IPS DF 6.9 (cell line): ENCODE data around the gene CRIP3.

Experiments
- DNase-seq: peaks from one replicate; pipeline ENCODE4 v3.0.0-alpha.2; 2013; ENCODE audit warnings: low read depth, low spot score
- H3K27ac ChIP-seq: one replicate; pipeline ENCODE4 v1.5.1; 2013; ENCODE audit warnings: low read length, control low read depth
- H3K27me3 ChIP-seq: 2 replicates; pipeline ENCODE4 v1.6.1; 2013; ENCODE audit warnings: mild to moderate bottlenecking, low read length; ENCODE audit not compliant: control insufficient read depth, insufficient read depth
- H3K36me3 ChIP-seq: 2 replicates; pipeline ENCODE4 v1.6.1; 2013; ENCODE audit warnings: low read length; ENCODE audit not compliant: control insufficient read depth, insufficient read depth
- H3K4me1 ChIP-seq: 2 replicates; pipeline ENCODE4 v1.6.1; 2013; ENCODE audit warnings: low read length; ENCODE audit not compliant: control insufficient read depth, insufficient read depth
- H3K4me3 ChIP-seq: 2 replicates; pipeline ENCODE4 v1.5.1; 2013; ENCODE audit warnings: mild to moderate bottlenecking, low read length
- H3K9me3 ChIP-seq: 2 replicates; pipeline ENCODE4 v1.6.1; 2013; ENCODE audit warnings: low read length, inconsistent platforms; ENCODE audit not compliant: control insufficient read depth, insufficient read depth
- WGBS: extraction: QIAGEN DNeasy Blood & Tissue Kit; methylation state at CpG from one replicate; pipeline ENCODE4 v1.1.7; 2013; ENCODE audit warnings: mixed read lengths, missing lambda C conversion rate; ENCODE audit not compliant: insufficient read length, insufficient coverage; 5-methylcytosine and 5-hydroxymethylcytosine counted together

CRIP3 gene

GRCh38 chr6:43263314-43264178 lies 45.1 kb downstream of the CRIP3 start:
- H3K27me3 ChIP-seq, result peaks cover 7% of the 10 kb centered on the region; the same call in 1 of the 2 replicates
- no peaks in the 10 kb centered on the region for H3K36me3 ChIP-seq
- no peak overlapping the region for H3K4me3 ChIP-seq
- H3K27ac ChIP-seq, result no peak overlapping the region
- no peaks in the 10 kb centered on the region for H3K9me3 ChIP-seq
- DNase-seq, result peak; percentile 71
- no CpG with 5 or more reads among the region's 12 CpGs for WGBS
- H3K4me1 ChIP-seq, result peaks cover 6% of the 10 kb centered on the region; the same call in 1 of the 2 replicates

- no peaks in the 10 kb centered on the region for H3K9me3 ChIP-seq
- no peak overlapping the region for H3K4me3 ChIP-seq
- no peak for DNase-seq
- no peaks in the 10 kb centered on the region for H3K36me3 ChIP-seq
- H3K27ac ChIP-seq, result no peak overlapping the region
- H3K4me1 ChIP-seq, result peaks cover 2% of the 10 kb centered on the region; the same call in 1 of the 2 replicates
- peaks cover 2% of the 10 kb centered on the region; the same call in 1 of the 2 replicates for H3K27me3 ChIP-seq
- WGBS, result no CpG with 5 or more reads among the region's 39 CpGs
These were observed 45.8 kb downstream of the CRIP3 start for GRCh38 chr6:43262780-43263313.

- no peaks in the 10 kb centered on the region for H3K36me3 ChIP-seq
- H3K27ac ChIP-seq, result no peak overlapping the region
- H3K4me1 ChIP-seq, result no peaks in the 10 kb centered on the region
- WGBS, result no CpG with 5 or more reads among the region's 14 CpGs
- DNase-seq, result no peak
- no peak overlapping the region for H3K4me3 ChIP-seq
- no peaks in the 10 kb centered on the region for H3K9me3 ChIP-seq
- no peaks in the 10 kb centered on the region for H3K27me3 ChIP-seq
These were observed 46.4 kb downstream of the CRIP3 start for GRCh38 chr6:43262000-43262779.

- DNase-seq, result no peak
These were observed 47.4 kb downstream of the CRIP3 start for GRCh38 chr6:43261198-43261597.

GRCh38 chr6:43260791-43261190 lies 47.8 kb downstream of the CRIP3 start:
- no peak for DNase-seq
- Histone ChIP-seq H3K36me3 (no peaks in the 10 kb centered on the region), H3K27ac (no peak overlapping the region), H3K27me3 (no peaks in the 10 kb centered on the region), H3K4me3 (no peak overlapping the region), H3K4me1 (no peaks in the 10 kb centered on the region), H3K9me3 (no peaks in the 10 kb centered on the region)
- WGBS, result no CpG with 5 or more reads among the region's 4 CpGs

More at GRCh38 chr6:43261198-43261597, 47.4 kb downstream of the CRIP3 start:
- no peaks in the 10 kb centered on the region for H3K9me3 ChIP-seq
- H3K27ac ChIP-seq, result no peak overlapping the region
- H3K4me1 ChIP-seq, result no peaks in the 10 kb centered on the region
- H3K4me3 ChIP-seq, result no peak overlapping the region
- no peaks in the 10 kb centered on the region for H3K36me3 ChIP-seq
- WGBS, result no CpG with 5 or more reads among the region's 5 CpGs
- no peaks in the 10 kb centered on the region for H3K27me3 ChIP-seq

GRCh38 chr6:43258807-43259686 lies 49.6 kb downstream of the CRIP3 start:
- no CpG with 5 or more reads among the region's 30 CpGs for WGBS
- 0 out of 2 replicates have a peak, but pooled peaks cover 1% of the 10 kb centered on the region for H3K4me1 ChIP-seq

GRCh38 chr6:43258180-43258579 lies 50.4 kb downstream of the CRIP3 start:
- Histone ChIP-seq H3K4me1 (peaks cover 1% of the 10 kb centered on the region; the same call in 1 of the 2 replicates), H3K27ac (no peak overlapping the region), H3K27me3 (no peaks in the 10 kb centered on the region), H3K36me3 (no peaks in the 10 kb centered on the region), H3K9me3 (no peaks in the 10 kb centered on the region), H3K4me3 (no peak overlapping the region)
- WGBS, result no CpG with 5 or more reads among the region's 4 CpGs
- no peak for DNase-seq

More at GRCh38 chr6:43258807-43259686, 49.6 kb downstream of the CRIP3 start:
- Histone ChIP-seq H3K27me3 (no peaks in the 10 kb centered on the region), H3K4me3 (no peak overlapping the region), H3K27ac (no peak overlapping the region), H3K36me3 (no peaks in the 10 kb centered on the region), H3K9me3 (no peaks in the 10 kb centered on the region)
- no peak for DNase-seq

- H3K9me3 ChIP-seq, result no peaks in the 10 kb centered on the region
- WGBS, result no CpG with 5 or more reads among the region's 12 CpGs
- no peaks in the 10 kb centered on the region for H3K36me3 ChIP-seq
- no peaks in the 10 kb centered on the region for H3K27me3 ChIP-seq
- DNase-seq, result no peak
- H3K4me3 ChIP-seq, result no peak overlapping the region
- peaks cover 1% of the 10 kb centered on the region; the same call in 1 of the 2 replicates for H3K4me1 ChIP-seq
- H3K27ac ChIP-seq, result no peak overlapping the region
These were observed 51.1 kb downstream of the CRIP3 start for GRCh38 chr6:43257367-43258145.

- no CpG with 5 or more reads among the region's 9 CpGs for WGBS
- no peak overlapping the region for H3K4me3 ChIP-seq
- DNase-seq, result no peak
- no peak overlapping the region for H3K27ac ChIP-seq
- peaks cover 1% of the 10 kb centered on the region; the same call in 1 of the 2 replicates for H3K4me1 ChIP-seq
- H3K27me3 ChIP-seq, result no peaks in the 10 kb centered on the region
- no peaks in the 10 kb centered on the region for H3K36me3 ChIP-seq
- H3K9me3 ChIP-seq, result no peaks in the 10 kb centered on the region
These were observed 51.8 kb downstream of the CRIP3 start for GRCh38 chr6:43256670-43257366.
